ENCODE measurements around the gene ZFAND2A.
A peak's percentile ranks its signal among the peaks of the same experiment; 100 is the strongest.

Gene ZFAND2A

DNA sequence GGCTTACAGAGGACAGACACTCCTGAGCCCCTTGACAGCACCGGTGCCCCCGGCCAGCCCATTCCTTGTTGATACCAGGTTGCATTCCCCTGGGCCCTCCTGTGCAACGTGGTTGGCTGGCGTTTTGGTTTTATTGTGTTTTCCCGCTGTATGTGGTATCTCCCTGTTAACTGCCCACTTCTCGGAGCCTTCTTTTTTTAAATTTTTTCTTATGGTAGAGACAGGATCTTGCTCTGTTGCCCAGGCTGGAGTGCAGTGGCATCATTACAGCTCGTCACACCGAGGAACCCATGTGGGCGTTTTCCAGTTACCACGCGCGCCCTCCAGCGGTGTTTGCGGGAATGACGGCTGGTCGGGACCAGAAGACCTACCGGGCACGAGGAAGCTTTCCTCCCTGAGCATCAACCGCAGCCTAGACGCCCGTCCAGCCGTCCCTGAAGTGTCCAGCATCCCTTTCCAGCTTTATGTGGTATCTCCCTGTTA lies 16.9 kb upstream of the ZFAND2A start:
- POLR2A ChIA-PET = interaction anchor here (0.6 to 1.6 kb wide), 5 partner anchors 16 to 202 kb away, joined by 3 to 7 read pairs (median 5); partner anchors contain the start of gene COX19
- no peak overlapping the region for H3K27ac ChIP-seq (ENCODE audit: extremely low read depth, low read depth, low read length)
- H3K4me3 ChIP-seq (ENCODE audit: low read depth, low read length) = no peak overlapping the region
- no peaks in the 10 kb centered on the region for H3K4me1 ChIP-seq (ENCODE audit: control insufficient read depth, insufficient read depth, low read length)
- no peaks in the 10 kb centered on the region for H3K9me3 ChIP-seq (ENCODE audit: control insufficient read depth, insufficient read depth, low read depth, low read length)
- CTCF ChIA-PET = interaction anchor here (0.6 to 6.7 kb wide), 34 partner anchors 9 to 980 kb away, joined by 3 to 106 read pairs (median 5); partner anchors contain the start of genes COX19, GPER1, GPR146 and ZFAND2A
- H3K36me3 ChIP-seq (ENCODE audit: control insufficient read depth in 2 of 2, insufficient read depth in 1 of 2, low read length in 2 of 2) = no peaks in the 10 kb centered on the region
- TF ChIP-seq WT1 (tag by site-specific recombination; IDR thresholded peaks at IDR 0.05) = no peak
- TF ChIP-seq KLF1 (tag by site-specific recombination; IDR thresholded peaks at IDR 0.05) = peak; percentile 41; the same call in 1 of the 2 replicates
- no peak for TF ChIP-seq ZNF660 (tag by site-specific recombination; IDR thresholded peaks at IDR 0.05)
- TF ChIP-seq SCRT1 (tag by site-specific recombination; IDR thresholded peaks at IDR 0.05; ENCODE audit: borderline replicate concordance) = no peak
- peak; percentile 37; the same call in 1 of the 2 replicates for TF ChIP-seq ZNF24 (tag by site-specific recombination; IDR thresholded peaks at IDR 0.05)
- no peak for TF ChIP-seq ZNF274 (IDR thresholded peaks at IDR 0.05; ENCODE audit: low read length)
- TF ChIP-seq ZNF274 (tag by site-specific recombination; IDR thresholded peaks at IDR 0.05; ENCODE audit: borderline replicate concordance) = no peak
- TF ChIP-seq ZNF37A (tag by site-specific recombination; IDR thresholded peaks at IDR 0.05) = no peak
- TF ChIP-seq BCL11B (tag by site-specific recombination; IDR thresholded peaks at IDR 0.05; ENCODE audit: low read depth) = no peak
- TF ChIP-seq ZNF596 (tag by site-specific recombination; IDR thresholded peaks at IDR 0.05) = no peak
- no peak for TF ChIP-seq BCL11A (tag by site-specific recombination; IDR thresholded peaks at IDR 0.05; ENCODE audit: low read depth)
- TF ChIP-seq, protein P1, sequence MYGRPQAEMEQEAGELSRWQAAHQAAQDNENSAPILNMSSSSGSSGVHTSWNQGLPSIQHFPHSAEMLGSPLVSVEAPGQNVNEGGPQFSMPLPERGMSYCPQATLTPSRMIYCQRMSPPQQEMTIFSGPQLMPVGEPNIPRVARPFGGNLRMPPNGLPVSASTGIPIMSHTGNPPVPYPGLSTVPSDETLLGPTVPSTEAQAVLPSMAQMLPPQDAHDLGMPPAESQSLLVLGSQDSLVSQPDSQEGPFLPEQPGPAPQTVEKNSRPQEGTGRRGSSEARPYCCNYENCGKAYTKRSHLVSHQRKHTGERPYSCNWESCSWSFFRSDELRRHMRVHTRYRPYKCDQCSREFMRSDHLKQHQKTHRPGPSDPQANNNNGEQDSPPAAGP (tag by site-specific recombination; IDR thresholded peaks at IDR 0.05) = no peak
- TF ChIP-seq ZBTB1 (tag by site-specific recombination; IDR thresholded peaks at IDR 0.05) = no peak
- no peak for TF ChIP-seq PRDM1 (tag by site-specific recombination; IDR thresholded peaks at IDR 0.05)
- TF ChIP-seq ZNF843 (tag by site-specific recombination; IDR thresholded peaks at IDR 0.05) = no peak
- no peak for TF ChIP-seq ZFP3 (tag by site-specific recombination; IDR thresholded peaks at IDR 0.05; ENCODE audit: low read depth)
- no peak for TF ChIP-seq ZNF529 (tag by site-specific recombination; IDR thresholded peaks at IDR 0.05; ENCODE audit: insufficient replicate concordance)
- no peak for TF ChIP-seq ZNF19 (tag by site-specific recombination; IDR thresholded peaks at IDR 0.05; ENCODE audit: low read depth)
- no peak for TF ChIP-seq ZBTB48 (tag by site-specific recombination; IDR thresholded peaks at IDR 0.05)
- no peak for TF ChIP-seq SETDB1 (IDR thresholded peaks at IDR 0.05; ENCODE audit: insufficient read length, low read length)
- TF ChIP-seq, protein P2, sequence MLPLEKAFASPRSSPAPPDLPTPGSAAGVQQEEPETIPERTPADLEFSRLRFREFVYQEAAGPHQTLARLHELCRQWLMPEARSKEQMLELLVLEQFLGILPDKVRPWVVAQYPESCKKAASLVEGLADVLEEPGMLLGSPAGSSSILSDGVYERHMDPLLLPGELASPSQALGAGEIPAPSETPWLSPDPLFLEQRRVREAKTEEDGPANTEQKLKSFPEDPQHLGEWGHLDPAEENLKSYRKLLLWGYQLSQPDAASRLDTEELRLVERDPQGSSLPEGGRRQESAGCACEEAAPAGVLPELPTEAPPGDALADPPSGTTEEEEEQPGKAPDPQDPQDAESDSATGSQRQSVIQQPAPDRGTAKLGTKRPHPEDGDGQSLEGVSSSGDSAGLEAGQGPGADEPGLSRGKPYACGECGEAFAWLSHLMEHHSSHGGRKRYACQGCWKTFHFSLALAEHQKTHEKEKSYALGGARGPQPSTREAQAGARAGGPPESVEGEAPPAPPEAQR (tag by site-specific recombination; IDR thresholded peaks at IDR 0.05) = no peak
- TF ChIP-seq ZNF423 (tag by site-specific recombination; IDR thresholded peaks at IDR 0.05) = no peak
- TF ChIP-seq, protein P3, sequence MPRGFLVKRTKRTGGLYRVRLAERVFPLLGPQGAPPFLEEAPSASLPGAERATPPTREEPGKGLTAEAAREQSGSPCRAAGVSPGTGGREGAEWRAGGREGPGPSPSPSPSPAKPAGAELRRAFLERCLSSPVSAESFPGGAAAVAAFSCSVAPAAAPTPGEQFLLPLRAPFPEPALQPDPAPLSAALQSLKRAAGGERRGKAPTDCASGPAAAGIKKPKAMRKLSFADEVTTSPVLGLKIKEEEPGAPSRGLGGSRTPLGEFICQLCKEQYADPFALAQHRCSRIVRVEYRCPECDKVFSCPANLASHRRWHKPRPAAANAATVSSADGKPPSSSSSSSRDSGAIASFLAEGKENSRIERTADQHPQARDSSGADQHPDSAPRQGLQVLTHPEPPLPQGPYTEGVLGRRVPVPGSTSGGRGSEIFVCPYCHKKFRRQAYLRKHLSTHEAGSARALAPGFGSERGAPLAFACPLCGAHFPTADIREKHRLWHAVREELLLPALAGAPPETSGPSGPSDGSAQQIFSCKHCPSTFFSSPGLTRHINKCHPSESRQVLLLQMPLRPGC (tag by site-specific recombination; IDR thresholded peaks at IDR 0.05) = no peak
- no peak for TF ChIP-seq ZNF416 (tag by site-specific recombination; IDR thresholded peaks at IDR 0.05)
- peak; percentile 58 for TF ChIP-seq ZNF654 (tag by site-specific recombination; IDR thresholded peaks at IDR 0.05; ENCODE audit: low read depth)
- no peak for TF ChIP-seq ZNF555 (tag by site-specific recombination; conservative IDR thresholded peaks at IDR 0.05)
- peak; percentile 3; the same call in 1 of the 2 replicates for TF ChIP-seq ZNF335 (tag by site-specific recombination; conservative IDR thresholded peaks at IDR 0.05)
- TF ChIP-seq ZNF221 (tag by site-specific recombination; IDR thresholded peaks at IDR 0.05; ENCODE audit: borderline replicate concordance) = no peak
- TF ChIP-seq ZNF324 (tag by site-specific recombination; IDR thresholded peaks at IDR 0.05) = no peak
- TF ChIP-seq, protein P4, sequence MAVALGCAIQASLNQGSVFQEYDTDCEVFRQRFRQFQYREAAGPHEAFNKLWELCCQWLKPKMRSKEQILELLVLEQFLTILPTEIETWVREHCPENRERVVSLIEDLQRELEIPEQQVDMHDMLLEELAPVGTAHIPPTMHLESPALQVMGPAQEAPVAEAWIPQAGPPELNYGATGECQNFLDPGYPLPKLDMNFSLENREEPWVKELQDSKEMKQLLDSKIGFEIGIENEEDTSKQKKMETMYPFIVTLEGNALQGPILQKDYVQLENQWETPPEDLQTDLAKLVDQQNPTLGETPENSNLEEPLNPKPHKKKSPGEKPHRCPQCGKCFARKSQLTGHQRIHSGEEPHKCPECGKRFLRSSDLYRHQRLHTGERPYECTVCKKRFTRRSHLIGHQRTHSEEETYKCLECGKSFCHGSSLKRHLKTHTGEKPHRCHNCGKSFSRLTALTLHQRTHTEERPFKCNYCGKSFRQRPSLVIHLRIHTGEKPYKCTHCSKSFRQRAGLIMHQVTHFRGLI (tag by site-specific recombination; IDR thresholded peaks at IDR 0.05) = no peak
- no peak for TF ChIP-seq SP2 (tag by site-specific recombination; IDR thresholded peaks at IDR 0.05)
- TF ChIP-seq ZNF514 (tag by site-specific recombination; IDR thresholded peaks at IDR 0.05) = no peak
- TF ChIP-seq EGR2 (tag by site-specific recombination; IDR thresholded peaks at IDR 0.05; ENCODE audit: low read depth) = peak; percentile 56; the same call in 1 of the 2 replicates
- no peak for TF ChIP-seq YY1 (tag by site-specific recombination; IDR thresholded peaks at IDR 0.05)
- TF ChIP-seq ZNF202 (tag by site-specific recombination; IDR thresholded peaks at IDR 0.05; ENCODE audit: borderline replicate concordance) = no peak
- TF ChIP-seq ZNF677 (tag by site-specific recombination; IDR thresholded peaks at IDR 0.05) = no peak
